HG02763 (cell line): Measurements from ENCODE around the gene DTNA.
"Not testable (repeated sequence)": the region's sequence is repeated elsewhere in the genome, so short reads cannot be mapped to it uniquely, and the experiment has no call there.

Experiments
- ATAC-seq: cut with Tn5 transposase; IDR thresholded peaks from one replicate; pipeline ENCODE4 v1.9.1; 2021; ENCODE audit warnings: mild to moderate bottlenecking, moderate library complexity; ENCODE audit not compliant: unreplicated experiment

DTNA gene

GRCh38 chr18:34709750-34710441 lies at the start of gene DTNA:
Gene DTNA, plus strand, starts transcription at chr18:34710298. Its CDS starts 45,679 bp downstream, at chr18:34755977.
- ATAC-seq: no peak

- ATAC-seq: no peak
These were observed 49.5 kb upstream of the DTNA start for GRCh38 chr18:34660572-34660971.

GRCh38 chr18:34661464-34662087 lies 48.5 kb upstream of the DTNA start:
- peak; percentile 90 for ATAC-seq

GRCh38 chr18:34676816-34677574 lies 33.1 kb upstream of the DTNA start:
- ATAC-seq: no peak

GRCh38 chr18:34689750-34690149 lies 20.3 kb upstream of the DTNA start:
- not testable (repeated sequence) for ATAC-seq

- ATAC-seq: no peak
These were observed 18.5 kb upstream of the DTNA start for GRCh38 chr18:34691614-34692013.

GRCh38 chr18:34694591-34695165 lies 15.4 kb upstream of the DTNA start:
- ATAC-seq: no peak

- ATAC-seq: no peak
These were observed 14.8 kb upstream of the DTNA start for GRCh38 chr18:34695310-34695709.

- ATAC-seq: no peak
These were observed 13.4 kb upstream of the DTNA start for GRCh38 chr18:34696671-34697070.

GRCh38 chr18:34697233-34697632 lies 12.9 kb upstream of the DTNA start:
- ATAC-seq: no peak

GRCh38 chr18:34697891-34698290 lies 12.2 kb upstream of the DTNA start:
- ATAC-seq: no peak

- ATAC-seq: no peak
These were observed 8.2 kb upstream of the DTNA start for GRCh38 chr18:34701911-34702310.

- ATAC-seq: no peak
These were observed 7.3 kb upstream of the DTNA start for GRCh38 chr18:34702814-34703213.

- ATAC-seq: no peak
These were observed 6.0 kb upstream of the DTNA start for GRCh38 chr18:34704074-34704473.

- no peak for ATAC-seq
These were observed 5.3 kb upstream of the DTNA start for GRCh38 chr18:34704823-34705222.

GRCh38 chr18:34707670-34708069 lies 2.4 kb upstream of the DTNA start:
- ATAC-seq: no peak

GRCh38 chr18:34709104-34709503 lies 994 bp upstream of the DTNA start:
- ATAC-seq: no peak

- ATAC-seq: no peak
These were observed 388 bp downstream of the DTNA start for GRCh38 chr18:34710458-34710914.

- no peak for ATAC-seq
These were observed 836 bp downstream of the DTNA start for GRCh38 chr18:34710934-34711333.

GRCh38 chr18:34716111-34716510 lies 6.0 kb downstream of the DTNA start:
- not testable (repeated sequence) for ATAC-seq

- no peak for ATAC-seq
These were observed 8.5 kb downstream of the DTNA start for GRCh38 chr18:34718610-34719009.
